Activated T-cell treated with anti-CD3 and anti-CD28 coated beads, Interleukin-2, amount 50 U/mL, for 4 hours (primary cell): ENCODE results near the gene P2RX1. TPM values are rescaled to one million over a fixed set of nuclear protein-coding genes. Genes with fewer than 3 reads are reported as not detected.

ENCODE experiments used
- ATAC-seq, 2 donors: fragments of 200-7000 bp; cut with Tn5 transposase; one replicate each; pipeline ENCODE4 v1.10.0; 2021
- DNase-seq: peaks from one replicate; pipeline ENCODE4 v3.0.0-alpha.2; 2020
- H3K27me3 Mint-ChIP-seq: one replicate; pipeline ENCODE4 v1.8.0; 2021; ENCODE audit warnings: low read depth, mixed read lengths
- H3K36me3 Mint-ChIP-seq: one replicate; pipeline ENCODE4 v1.8.0; 2022; ENCODE audit warnings: mixed read lengths; ENCODE audit not compliant: insufficient read depth
- H3K4me1 Mint-ChIP-seq: one replicate; pipeline ENCODE4 v1.8.0; 2021; ENCODE audit warnings: low read depth, mixed read lengths
- H3K4me3 Mint-ChIP-seq: one replicate; pipeline ENCODE4 v1.8.0; 2021; ENCODE audit warnings: mild to moderate bottlenecking, moderate library complexity, mixed read lengths
- H3K9me3 Mint-ChIP-seq: one replicate; pipeline ENCODE4 v1.8.0; 2021; ENCODE audit warnings: mixed read lengths
- total RNA-seq, 3 donors: library from RNA; stranded (reverse); gene quantifications; one replicate each; pipeline ENCODE4 v1.2.1, GENCODE V29; 2021

P2RX1 gene
- total RNA-seq, 3 donors from 2014 or later, result 0.13 to 0.52 (median 0.21) TPM

GRCh38 chr17:3944485-3945388, 28.5 kb upstream of the P2RX1 start:
- DNase-seq, result no peak
- Mint-ChIP-seq H3K9me3 (no peaks in the 10 kb centered on the region), H3K36me3 (peaks cover 19% of the 10 kb centered on the region), H3K27me3 (no peaks in the 10 kb centered on the region), H3K4me3 (no peak overlapping the region), H3K4me1 (no peaks in the 10 kb centered on the region)
- ATAC-seq, result peak; percentile 89 to 97

DNA sequence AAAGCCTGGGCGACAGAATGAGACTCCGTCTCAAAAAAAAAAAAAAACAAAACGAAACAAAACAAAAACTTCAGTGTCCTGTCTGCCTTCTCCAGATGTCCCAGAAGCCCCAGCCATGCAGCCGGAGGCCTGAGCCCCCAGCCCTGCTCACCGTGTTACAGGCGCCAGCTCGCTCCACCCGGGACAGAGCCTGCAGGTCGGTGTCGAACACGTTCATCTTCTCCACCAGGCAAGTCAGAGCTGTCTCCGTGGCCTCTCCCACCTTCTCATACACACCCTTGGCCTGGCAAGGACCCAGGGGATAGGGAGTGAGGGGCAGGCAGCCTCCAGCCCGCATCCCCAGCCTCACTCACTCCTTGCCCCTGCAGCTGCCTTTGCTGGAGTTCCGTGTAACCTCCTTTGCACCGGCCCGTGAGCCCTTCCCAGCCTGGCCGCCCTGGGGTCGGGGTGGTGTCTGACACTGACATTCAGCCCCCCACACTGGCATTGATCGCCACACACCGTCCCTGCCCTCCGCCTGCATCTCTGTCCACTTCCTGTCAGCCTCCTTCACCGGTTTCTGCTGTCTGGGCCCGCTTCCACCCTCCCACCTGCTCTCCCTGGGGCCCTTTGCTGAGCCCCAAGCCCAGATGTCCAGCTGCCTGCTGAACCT, 27.1 kb upstream of the P2RX1 start:
- ATAC-seq, result no peak
- no peaks in the 10 kb centered on the region for H3K27me3 Mint-ChIP-seq
- no peaks in the 10 kb centered on the region for H3K4me1 Mint-ChIP-seq
- H3K9me3 Mint-ChIP-seq, result no peaks in the 10 kb centered on the region
- peaks cover 19% of the 10 kb centered on the region for H3K36me3 Mint-ChIP-seq
- no peak overlapping the region for H3K4me3 Mint-ChIP-seq
- no peak for DNase-seq

DNA sequence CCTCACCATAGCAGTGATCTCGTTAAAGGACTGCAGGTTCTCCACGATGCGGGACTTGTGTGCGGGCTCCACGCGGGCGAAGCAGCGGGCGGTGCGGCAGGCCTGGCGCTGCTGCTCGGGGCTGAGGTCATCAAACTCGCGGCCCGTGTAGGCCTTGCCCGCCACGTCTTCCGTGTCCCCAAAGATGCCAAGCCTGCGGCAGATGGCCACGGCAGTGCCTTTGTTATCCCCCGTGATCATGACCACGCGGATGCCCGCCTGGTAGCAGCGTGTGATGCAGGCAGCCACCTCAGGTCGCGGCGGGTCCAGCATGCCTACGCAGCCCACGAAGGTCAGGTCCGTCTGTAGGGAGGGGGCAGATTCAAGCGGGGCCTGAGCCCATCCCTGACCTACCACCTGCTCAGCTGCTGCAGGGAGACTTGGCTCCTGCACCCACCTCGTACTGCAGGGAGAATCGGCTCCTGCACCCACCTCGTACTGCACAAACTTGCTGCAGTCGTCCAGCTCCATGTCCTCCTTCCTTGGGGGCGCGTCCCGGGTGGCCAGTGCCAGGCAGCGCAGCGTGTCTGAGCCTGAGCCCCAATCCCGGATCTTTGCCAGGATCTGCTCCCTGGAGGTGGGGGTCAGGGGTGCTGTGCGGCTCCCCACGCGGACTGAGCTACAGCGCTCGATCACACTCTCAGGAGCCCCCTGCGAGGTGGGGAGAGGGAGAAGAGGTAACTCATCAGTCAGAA, 24.9 kb upstream of the P2RX1 start:
- no peaks in the 10 kb centered on the region for H3K27me3 Mint-ChIP-seq
- peaks cover 35% of the 10 kb centered on the region for H3K36me3 Mint-ChIP-seq

DNA sequence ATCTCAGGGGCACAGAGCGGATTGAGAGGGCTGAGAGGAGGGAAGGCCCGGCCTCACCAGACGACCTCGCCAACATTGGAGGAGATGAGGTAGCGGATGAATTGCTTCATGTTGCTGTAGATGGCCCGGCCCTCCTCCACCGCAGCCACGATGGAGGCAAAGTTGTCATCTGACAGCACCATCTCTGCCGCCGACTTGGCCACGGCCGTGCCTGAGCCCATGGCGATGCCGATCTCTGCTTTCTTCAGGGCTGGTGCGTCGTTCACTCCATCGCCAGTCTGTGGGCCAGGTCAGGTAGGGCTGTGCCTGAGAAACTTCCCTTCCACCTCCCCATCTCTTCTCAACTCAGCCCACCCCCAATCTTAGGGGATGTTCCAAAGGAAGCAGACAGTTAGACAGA, 21.1 kb upstream of the P2RX1 start:
- H3K9me3 Mint-ChIP-seq, result no peaks in the 10 kb centered on the region
- no peak for DNase-seq
- no peaks in the 10 kb centered on the region for H3K27me3 Mint-ChIP-seq
- H3K36me3 Mint-ChIP-seq, result peaks cover 35% of the 10 kb centered on the region
- H3K4me1 Mint-ChIP-seq, result no peaks in the 10 kb centered on the region
- H3K4me3 Mint-ChIP-seq, result no peak overlapping the region
- ATAC-seq, result no peak

More for the DNA sequence above, 24.9 kb upstream of the P2RX1 start:
- Mint-ChIP-seq H3K9me3 (no peaks in the 10 kb centered on the region), H3K4me1 (no peaks in the 10 kb centered on the region), H3K4me3 (no peak overlapping the region)
- no peak for DNase-seq
- no peak for ATAC-seq

- no peak for ATAC-seq
- H3K4me3 Mint-ChIP-seq, result no peak overlapping the region
- no peaks in the 10 kb centered on the region for H3K9me3 Mint-ChIP-seq
- H3K27me3 Mint-ChIP-seq, result no peaks in the 10 kb centered on the region
- peaks cover 37% of the 10 kb centered on the region for H3K36me3 Mint-ChIP-seq
- no peak for DNase-seq
- H3K4me1 Mint-ChIP-seq, result no peaks in the 10 kb centered on the region
These were observed 19.6 kb upstream of the P2RX1 start for GRCh38 chr17:3935825-3936355.

DNA sequence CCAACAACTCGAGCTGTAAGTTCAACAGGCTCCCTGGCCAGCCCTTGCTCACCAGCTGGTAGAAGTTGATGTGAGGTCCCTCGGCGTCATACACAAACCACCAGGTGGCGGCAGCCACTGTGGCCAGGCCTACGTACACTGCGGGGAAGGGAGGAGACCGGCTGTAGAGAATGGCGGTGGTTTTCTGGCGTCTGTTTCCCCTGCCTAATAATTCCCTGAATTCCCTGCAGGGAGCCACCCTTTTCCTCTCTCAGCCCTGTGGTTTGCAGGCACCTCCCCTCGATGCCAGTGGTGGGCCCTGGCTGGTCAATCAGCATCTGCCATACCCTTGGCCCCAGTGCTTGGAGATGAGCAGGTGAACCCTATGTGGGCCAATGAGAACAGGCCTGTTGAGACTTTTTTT, 18.9 kb upstream of the P2RX1 start:
- no peak for DNase-seq
- Mint-ChIP-seq H3K4me3 (no peak overlapping the region), H3K36me3 (peaks cover 34% of the 10 kb centered on the region), H3K9me3 (no peaks in the 10 kb centered on the region), H3K4me1 (no peaks in the 10 kb centered on the region), H3K27me3 (no peaks in the 10 kb centered on the region)
- ATAC-seq, result no peak

DNA sequence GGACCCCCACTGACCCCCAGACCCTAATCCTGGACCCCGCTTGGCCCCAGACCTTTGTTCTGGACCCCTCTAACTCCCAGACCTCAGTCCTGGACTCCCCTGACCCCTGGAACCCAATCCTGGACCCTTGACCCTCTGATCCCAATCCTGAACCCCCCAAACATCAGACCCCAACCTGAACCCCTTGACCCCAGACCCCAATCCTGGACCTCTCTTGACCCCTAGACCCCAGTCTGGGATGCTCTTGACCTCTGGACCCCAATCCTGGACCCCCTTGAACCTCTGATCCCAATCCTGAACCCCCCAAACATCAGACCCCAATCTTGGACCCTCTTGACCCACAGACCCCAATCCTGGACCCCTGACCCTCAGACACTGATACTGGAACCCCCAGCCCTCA, 13.5 kb upstream of the P2RX1 start:
- ATAC-seq, result no peak
- H3K36me3 Mint-ChIP-seq, result peaks cover 11% of the 10 kb centered on the region
- H3K27me3 Mint-ChIP-seq, result no peaks in the 10 kb centered on the region
- no peak overlapping the region for H3K4me3 Mint-ChIP-seq
- no peak for DNase-seq
- H3K9me3 Mint-ChIP-seq, result no peaks in the 10 kb centered on the region
- no peaks in the 10 kb centered on the region for H3K4me1 Mint-ChIP-seq

- H3K36me3 Mint-ChIP-seq, result peaks cover 10% of the 10 kb centered on the region
- H3K4me3 Mint-ChIP-seq, result no peak overlapping the region
- H3K4me1 Mint-ChIP-seq, result no peaks in the 10 kb centered on the region
- DNase-seq, result no peak
- no peaks in the 10 kb centered on the region for H3K27me3 Mint-ChIP-seq
- no peaks in the 10 kb centered on the region for H3K9me3 Mint-ChIP-seq
- ATAC-seq, result no peak
These were observed 12.9 kb upstream of the P2RX1 start for GRCh38 chr17:3929181-3929580.

- Mint-ChIP-seq H3K9me3 (no peaks in the 10 kb centered on the region), H3K4me3 (no peak overlapping the region), H3K27me3 (no peaks in the 10 kb centered on the region), H3K36me3 (peaks cover 10% of the 10 kb centered on the region), H3K4me1 (no peaks in the 10 kb centered on the region)
- ATAC-seq, result no peak
- DNase-seq, result no peak
These were observed 12.1 kb upstream of the P2RX1 start for GRCh38 chr17:3928406-3928805.

DNA sequence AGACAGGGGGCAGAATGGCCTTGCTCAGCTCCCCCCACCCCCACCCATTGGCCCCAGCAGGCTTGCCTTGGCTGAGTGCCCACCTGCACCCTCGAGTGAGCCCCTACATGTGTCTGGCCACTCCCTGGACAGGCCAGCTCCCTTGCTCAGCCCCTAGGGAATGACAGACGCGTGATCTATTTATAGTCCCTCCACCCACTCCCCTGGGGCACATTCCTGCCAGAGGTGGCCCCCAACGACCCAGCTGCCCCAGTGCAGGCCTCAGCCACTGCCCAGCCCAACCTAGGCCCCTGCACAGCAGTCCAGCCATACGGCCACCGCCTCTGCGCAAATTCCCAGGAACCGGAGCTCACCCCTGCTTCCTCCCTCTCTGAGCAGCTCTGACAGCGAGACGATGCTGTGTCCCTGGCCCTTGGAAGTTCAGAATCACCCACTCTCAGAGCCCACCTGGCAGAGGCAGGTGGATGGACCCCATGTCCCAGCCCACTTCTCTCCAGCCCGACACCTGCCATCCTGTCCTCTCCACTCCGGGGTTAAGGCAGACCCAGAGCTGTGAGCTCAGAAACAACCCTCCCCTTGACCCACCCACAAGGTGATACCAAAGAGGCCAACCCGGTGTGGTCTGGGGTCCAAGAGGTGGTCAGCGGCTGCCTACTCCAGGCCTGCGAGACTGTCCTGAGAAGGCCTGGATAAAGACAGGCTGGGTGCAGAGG, 11.5 kb upstream of the P2RX1 start:
- Mint-ChIP-seq H3K4me3 (no peak overlapping the region), H3K4me1 (no peaks in the 10 kb centered on the region), H3K9me3 (no peaks in the 10 kb centered on the region), H3K36me3 (peaks cover 10% of the 10 kb centered on the region), H3K27me3 (no peaks in the 10 kb centered on the region)
- DNase-seq (no peak), ATAC-seq (no peak)

GRCh38 chr17:3926860-3927627, 10.8 kb upstream of the P2RX1 start:
- no peaks in the 10 kb centered on the region for H3K9me3 Mint-ChIP-seq
- DNase-seq (no peak), ATAC-seq (no peak)
- H3K36me3 Mint-ChIP-seq, result peaks cover 7% of the 10 kb centered on the region
- no peaks in the 10 kb centered on the region for H3K27me3 Mint-ChIP-seq
- H3K4me1 Mint-ChIP-seq, result peaks cover 2% of the 10 kb centered on the region
- no peak overlapping the region for H3K4me3 Mint-ChIP-seq

DNA sequence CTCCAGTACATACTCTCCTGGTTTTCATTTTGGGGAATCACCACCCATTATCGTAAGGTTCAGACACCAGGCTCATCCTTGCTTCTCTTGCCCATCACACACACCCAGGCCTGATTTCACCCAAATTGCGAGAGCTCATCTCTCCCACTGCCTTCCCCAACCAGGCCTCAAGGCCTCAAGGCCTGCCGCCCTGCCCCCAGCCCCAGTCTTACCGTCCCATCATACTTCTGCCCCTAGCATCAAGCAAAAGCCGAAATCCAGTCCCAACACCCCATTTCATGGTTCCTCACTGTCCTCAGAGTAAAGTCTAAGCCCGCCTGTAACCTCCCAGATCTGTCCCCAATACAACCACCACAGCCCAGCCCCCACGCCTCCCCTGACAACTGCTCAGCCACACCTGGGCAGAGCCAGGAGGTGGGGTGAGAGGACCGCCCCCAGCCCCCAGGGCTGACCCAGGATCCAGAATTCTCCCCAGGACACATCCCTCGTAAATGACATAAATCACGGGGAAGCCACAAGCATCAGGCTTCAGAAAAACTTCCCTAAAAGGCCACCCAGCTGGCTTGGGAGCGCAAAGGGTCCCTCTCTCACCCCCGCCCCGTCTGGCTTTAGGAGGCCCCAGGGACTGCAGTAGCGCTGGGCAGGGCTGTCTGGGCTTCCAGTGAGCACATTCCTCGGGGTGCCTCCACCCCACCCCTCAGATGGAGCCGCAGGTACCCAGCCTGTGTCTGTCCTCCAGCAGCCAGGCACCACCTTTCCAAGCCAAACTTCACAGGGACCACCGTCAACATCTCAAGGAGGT, 9.6 kb upstream of the P2RX1 start:
- ATAC-seq, result no peak

More for the DNA sequence above, 9.6 kb upstream of the P2RX1 start:
- no peaks in the 10 kb centered on the region for H3K27me3 Mint-ChIP-seq
- H3K4me3 Mint-ChIP-seq, result no peak overlapping the region
- H3K4me1 Mint-ChIP-seq, result peaks cover 2% of the 10 kb centered on the region
- no peaks in the 10 kb centered on the region for H3K9me3 Mint-ChIP-seq
- DNase-seq, result no peak
- H3K36me3 Mint-ChIP-seq, result peaks cover 4% of the 10 kb centered on the region
